ENCODE results near the gene DUOXA2.

DUOXA2 gene

DNA sequence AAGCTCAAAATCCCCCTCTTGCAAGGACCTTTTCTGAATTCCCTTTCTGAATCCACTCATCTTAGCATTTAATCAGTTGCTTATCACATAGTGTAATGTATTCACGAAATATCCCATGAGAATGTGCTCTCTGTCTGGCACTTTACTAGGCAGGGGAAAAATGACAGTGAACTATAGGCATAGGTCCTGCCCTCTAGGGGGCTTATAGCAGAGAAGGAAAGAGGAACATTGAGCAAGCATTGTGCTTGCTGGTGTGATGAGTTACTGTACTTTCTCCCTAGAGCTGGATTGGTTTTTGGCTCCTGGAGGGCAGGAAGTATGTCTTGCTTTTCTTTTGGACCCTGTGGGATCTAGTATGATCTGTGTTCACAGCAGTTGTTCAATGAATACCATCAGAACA is 26.6 kb upstream of the DUOXA2 start:
- TF ChIP-seq, protein P1, sequence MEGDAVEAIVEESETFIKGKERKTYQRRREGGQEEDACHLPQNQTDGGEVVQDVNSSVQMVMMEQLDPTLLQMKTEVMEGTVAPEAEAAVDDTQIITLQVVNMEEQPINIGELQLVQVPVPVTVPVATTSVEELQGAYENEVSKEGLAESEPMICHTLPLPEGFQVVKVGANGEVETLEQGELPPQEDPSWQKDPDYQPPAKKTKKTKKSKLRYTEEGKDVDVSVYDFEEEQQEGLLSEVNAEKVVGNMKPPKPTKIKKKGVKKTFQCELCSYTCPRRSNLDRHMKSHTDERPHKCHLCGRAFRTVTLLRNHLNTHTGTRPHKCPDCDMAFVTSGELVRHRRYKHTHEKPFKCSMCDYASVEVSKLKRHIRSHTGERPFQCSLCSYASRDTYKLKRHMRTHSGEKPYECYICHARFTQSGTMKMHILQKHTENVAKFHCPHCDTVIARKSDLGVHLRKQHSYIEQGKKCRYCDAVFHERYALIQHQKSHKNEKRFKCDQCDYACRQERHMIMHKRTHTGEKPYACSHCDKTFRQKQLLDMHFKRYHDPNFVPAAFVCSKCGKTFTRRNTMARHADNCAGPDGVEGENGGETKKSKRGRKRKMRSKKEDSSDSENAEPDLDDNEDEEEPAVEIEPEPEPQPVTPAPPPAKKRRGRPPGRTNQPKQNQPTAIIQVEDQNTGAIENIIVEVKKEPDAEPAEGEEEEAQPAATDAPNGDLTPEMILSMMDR (conservative IDR thresholded peaks at IDR 0.05): no peak
- peak overlapping the region; percentile 43; the same call in 1 of the 2 replicates for H3K27ac ChIP-seq

DNA sequence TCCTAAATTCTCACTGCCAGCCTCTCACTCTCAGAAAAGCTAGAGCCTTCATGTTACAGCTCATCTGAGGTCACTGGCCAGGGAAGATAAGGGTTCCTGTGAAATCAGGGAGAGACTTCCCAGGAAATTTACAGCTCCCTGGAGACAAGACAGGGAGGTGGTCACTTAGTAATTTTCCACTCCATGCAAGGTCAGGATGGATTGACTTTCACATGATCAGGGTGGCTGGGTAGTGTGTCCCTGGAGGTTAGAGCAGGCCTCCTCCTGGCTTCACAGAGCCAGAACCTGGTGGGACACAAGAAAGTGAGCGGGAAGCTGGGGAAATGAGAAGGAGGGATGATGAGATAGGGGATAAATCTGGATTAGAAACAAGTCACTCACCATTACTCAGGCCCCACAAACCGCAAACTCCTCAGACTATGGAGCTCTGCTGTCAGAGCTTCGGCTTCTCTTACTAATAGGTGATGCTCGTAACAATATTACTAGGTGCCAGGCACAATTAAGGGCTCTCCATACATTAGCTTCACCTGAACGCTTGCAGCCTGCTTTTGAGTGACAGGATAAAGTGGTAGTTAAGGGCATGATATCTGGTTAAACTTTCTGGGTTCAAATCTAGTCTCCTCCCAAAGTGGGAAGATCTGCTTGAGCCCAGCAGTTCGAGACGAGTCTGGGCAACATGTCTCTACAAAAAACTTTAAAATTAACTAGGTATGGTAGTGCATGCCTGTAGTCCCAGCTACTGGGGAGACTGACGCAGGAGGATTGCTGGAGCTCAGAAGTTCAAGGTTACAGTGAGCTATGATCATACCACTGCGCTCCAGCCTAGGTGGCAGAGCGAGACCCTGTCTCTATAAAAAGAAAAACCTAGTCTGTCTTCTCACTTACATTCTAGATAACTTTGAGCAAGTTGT is 25.1 kb upstream of the DUOXA2 start:
- TF ChIP-seq, protein P1 (conservative IDR thresholded peaks at IDR 0.05): no peak
- H3K27ac ChIP-seq: peak overlapping the region; percentile 43; the same call in 1 of the 2 replicates

DNA sequence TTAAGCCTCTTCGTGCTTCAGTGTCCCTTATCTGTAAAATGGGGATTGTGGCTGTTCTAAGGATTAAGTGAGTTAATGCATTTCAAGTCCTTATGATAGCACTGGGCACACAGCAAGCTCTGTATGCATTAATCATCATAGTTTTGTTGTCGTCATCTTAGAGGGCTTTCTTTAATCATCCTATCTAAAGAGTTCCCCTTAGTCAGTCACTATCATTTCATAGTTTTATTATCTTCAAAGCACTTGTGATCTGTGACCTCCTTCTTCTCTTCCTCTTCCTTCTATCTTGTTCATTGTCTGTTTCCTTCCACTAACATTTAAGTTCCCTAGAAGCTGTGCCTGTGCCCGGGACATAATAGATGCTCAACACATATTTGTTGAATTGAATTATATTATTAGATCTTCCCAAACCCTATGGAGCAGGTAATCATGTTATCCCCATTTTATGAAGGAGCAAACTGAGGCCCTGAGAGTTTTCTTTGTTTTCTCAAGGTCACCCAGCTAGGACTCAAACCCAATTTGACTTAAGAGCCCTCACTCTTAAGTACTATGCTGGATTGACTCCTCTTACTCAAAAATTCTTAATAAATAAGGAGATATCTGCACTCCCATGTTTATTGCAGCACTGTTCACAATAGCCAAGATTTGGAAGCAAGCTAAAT is 24.3 kb upstream of the DUOXA2 start:
- H3K27ac ChIP-seq: no peak overlapping the region
- TF ChIP-seq, protein P1 (conservative IDR thresholded peaks at IDR 0.05): no peak

DNA sequence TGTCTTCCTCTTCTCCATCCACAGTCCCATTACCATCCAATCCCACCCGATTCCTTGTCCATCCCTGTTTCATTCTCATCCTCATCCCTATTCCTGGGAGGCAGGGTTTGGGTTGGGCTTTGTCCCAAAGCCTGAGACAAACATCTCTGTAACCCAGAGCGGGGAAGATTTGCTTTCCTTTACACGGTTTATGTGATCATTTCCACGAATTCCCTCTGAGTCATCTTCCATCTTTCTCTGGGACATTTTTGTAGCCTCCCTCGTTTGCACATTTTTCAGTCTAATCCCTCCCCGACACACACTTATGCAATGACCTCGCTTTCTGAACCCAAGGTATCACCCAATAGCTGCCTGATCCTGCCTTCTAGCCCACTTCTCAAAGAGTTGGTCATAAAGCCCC is 23.0 kb upstream of the DUOXA2 start:
- TF ChIP-seq, protein P1 (conservative IDR thresholded peaks at IDR 0.05): no peak
- H3K27ac ChIP-seq: no peak overlapping the region

DNA sequence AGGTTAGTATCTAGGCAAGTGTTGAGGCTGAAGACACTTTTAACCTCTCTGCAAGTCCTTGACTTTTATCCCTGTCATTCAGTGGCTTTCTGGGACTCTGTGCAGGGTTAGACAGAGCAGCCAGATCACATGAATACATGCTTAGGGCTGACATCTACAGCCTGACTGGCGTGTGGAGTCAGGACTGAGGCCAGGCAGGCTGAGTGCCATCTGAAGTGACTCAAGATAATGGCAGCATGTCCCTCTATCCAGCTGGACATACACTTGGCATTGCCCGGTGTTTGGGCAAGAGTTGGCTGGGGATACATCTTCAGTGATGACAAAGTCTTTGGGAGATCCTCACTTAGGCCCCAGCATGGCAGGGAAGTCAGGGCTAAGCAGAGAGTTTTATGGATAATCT is 22.6 kb upstream of the DUOXA2 start:
- TF ChIP-seq, protein P1 (conservative IDR thresholded peaks at IDR 0.05): no peak
- no peak overlapping the region for H3K27ac ChIP-seq

DNA sequence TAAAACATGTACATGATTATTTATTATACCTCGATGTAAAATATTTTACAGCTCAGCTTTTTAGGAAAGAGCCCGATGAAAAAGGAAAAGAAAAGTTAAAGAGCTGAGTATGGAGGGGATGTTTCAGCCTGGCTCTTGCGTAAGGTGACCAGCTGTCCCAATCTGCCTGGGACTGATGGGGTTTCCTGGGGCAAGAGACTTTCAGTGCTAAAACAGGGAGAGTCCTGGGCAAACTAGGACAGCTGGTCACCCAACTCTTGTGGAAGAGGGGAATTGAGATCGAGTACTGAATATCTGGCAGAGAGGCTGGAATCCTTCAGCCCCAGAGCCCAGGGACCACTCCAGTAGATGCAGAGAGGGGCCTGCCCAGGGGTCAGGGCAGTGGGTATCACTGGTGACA is 21.1 kb upstream of the DUOXA2 start:
- TF ChIP-seq, protein P1 (conservative IDR thresholded peaks at IDR 0.05): no peak
- no peak overlapping the region for H3K27ac ChIP-seq

DNA sequence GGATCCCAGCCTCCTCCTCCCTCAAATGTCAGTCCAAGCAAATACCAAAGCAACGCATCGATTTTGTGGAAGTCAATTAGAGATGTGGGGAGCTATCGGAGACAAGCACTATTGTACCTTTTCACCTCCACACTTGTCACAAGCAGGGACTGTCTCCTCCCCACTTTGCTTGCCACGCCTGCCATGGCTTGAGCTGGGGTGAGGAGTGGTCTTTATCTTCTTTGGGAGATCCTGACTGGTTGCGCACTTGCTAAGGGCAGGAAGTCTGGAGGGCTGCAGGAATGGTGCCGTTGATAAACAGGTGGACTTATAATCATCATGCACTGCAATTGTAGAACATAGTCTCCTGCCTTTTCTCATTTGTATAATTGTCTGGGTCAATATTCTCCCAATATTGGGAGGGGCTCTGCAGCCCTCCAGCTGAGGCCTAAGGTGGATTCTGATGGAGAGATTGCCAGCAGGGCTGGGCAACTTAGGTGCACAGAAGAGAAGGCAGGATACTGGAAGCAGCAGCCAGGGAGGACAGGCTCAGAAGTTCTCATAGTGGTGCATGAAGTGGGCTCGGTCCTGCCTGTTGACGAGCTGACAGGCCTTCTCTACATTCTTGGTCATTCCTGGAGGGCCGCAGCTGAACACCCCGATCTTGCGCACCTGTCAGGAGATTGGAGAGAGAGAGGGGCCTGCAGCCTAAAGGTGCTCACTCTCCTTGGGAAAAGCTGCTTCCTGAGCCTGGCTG is 20.3 kb upstream of the DUOXA2 start:
- TF ChIP-seq, protein P1 (conservative IDR thresholded peaks at IDR 0.05): no peak
- no peak overlapping the region for H3K27ac ChIP-seq

Measured in VCaP (cell line).